CD4-positive, alpha-beta T cell (primary cell): Measurements from ENCODE around the gene MYLK4. TPM values are rescaled to one million over a fixed set of nuclear protein-coding genes. Genes with fewer than 3 reads are reported as not detected.

ENCODE experiments used
- ATAC-seq: fragments of 200-7000 bp; cut with Tn5 transposase; one replicate; pipeline ENCODE4 v1.10.0; 2022; ENCODE audit warnings: mild to moderate bottlenecking; ENCODE audit not compliant: poor library complexity
- CTCF ChIA-PET: fragments of 350-600 bp; sonication (Branson Sonifier 250); formaldehyde crosslinking; loops from one replicate; lab custom pipeline; 2021; ENCODE audit warnings: antibody characterized with exemption, inconsistent platforms; lab: Charles Lee
- POLR2A ChIA-PET: fragments of 350-600 bp; sonication (Branson Sonifier 250); formaldehyde crosslinking; loops from one replicate; lab custom pipeline; 2021; ENCODE audit warnings: antibody characterized with exemption, inconsistent platforms; lab: Charles Lee
- DNase-seq, 14 experiments: peaks; one replicate each; pipeline ENCODE4 v3.0.0-alpha.2; 2013 to 2020; ENCODE audit warnings: mixed read lengths in 2 of 14
- H3K27ac ChIP-seq, 2 donors: one replicate each; pipeline versions ENCODE4 v1.5.1 to v1.7.0; 2013; ENCODE audit warnings: low read length in 2 of 2, low read depth in 1 of 2, mild to moderate bottlenecking in 1 of 2
- H3K27me3 ChIP-seq, 2 experiments: 1 replicate in 1 of 2; 2 replicates in 1 of 2; pipeline versions ENCODE4 v1.6.1 to v1.7.0; 2013; ENCODE audit warnings: low read length in 2 of 2, control low read depth in 1 of 2, mild to moderate bottlenecking in 1 of 2, moderate library complexity in 1 of 2; ENCODE audit not compliant: insufficient read depth in 2 of 2, control insufficient read depth in 1 of 2
- H3K36me3 ChIP-seq: one replicate; pipeline ENCODE4 v1.6.1; 2013; ENCODE audit warnings: low read length, control low read depth; ENCODE audit not compliant: insufficient read depth
- H3K4me1 ChIP-seq: one replicate; pipeline ENCODE4 v1.6.1; 2013; ENCODE audit warnings: low read length, control low read depth; ENCODE audit not compliant: insufficient read depth
- H3K4me3 ChIP-seq: one replicate; pipeline ENCODE4 v1.5.1; 2013; ENCODE audit warnings: mild to moderate bottlenecking, low read length, moderate library complexity
- H3K9me3 ChIP-seq, 2 experiments: 1 replicate in 1 of 2; 2 replicates in 1 of 2; pipeline versions ENCODE4 v1.6.1 to v1.7.0; 2013; ENCODE audit warnings: low read length in 2 of 2, mild to moderate bottlenecking in 2 of 2, control low read depth in 1 of 2, moderate library complexity in 1 of 2; ENCODE audit not compliant: control insufficient read depth in 1 of 2, insufficient read depth in 1 of 2
- H3K27ac Mint-ChIP-seq: one replicate; pipeline ENCODE4 v1.8.0; 2020; ENCODE audit warnings: mixed read lengths
- H3K27me3 Mint-ChIP-seq: one replicate; pipeline ENCODE4 v1.8.0; 2021; ENCODE audit warnings: mixed read lengths
- H3K36me3 Mint-ChIP-seq: one replicate; pipeline ENCODE4 v1.8.0; 2021; ENCODE audit warnings: low read depth, mixed read lengths
- H3K4me1 Mint-ChIP-seq: one replicate; pipeline ENCODE4 v1.8.0; 2021; ENCODE audit warnings: low read depth, mixed read lengths
- H3K4me3 Mint-ChIP-seq: one replicate; pipeline ENCODE4 v1.8.0; 2020; ENCODE audit warnings: mild to moderate bottlenecking, mixed read lengths
- H3K9me3 Mint-ChIP-seq: one replicate; pipeline ENCODE4 v1.8.0; 2020; ENCODE audit warnings: mixed read lengths
- CTCF ChIP-seq: fragments of 200-600 bp; IDR thresholded peaks from one replicate; pipeline ENCODE4 v1.8.0; 2022; ENCODE audit warnings: antibody characterized with exemption, mild to moderate bottlenecking
- intact Hi-C, 2 experiments: fragments of 100-400 bp; cut with DNase I in 1 of 2; cut with micrococcal nuclease in 1 of 2; formaldehyde crosslinking; loops; one replicate each; pipeline versions ENCODE4 v1.15.1 to v1.9.0; 2023 to 2025; cut with DNase I, micrococcal nuclease
- total RNA-seq, 174 experiments: library from RNA in 2 of 174; stranded (reverse) in 2 of 174; gene quantifications; one replicate each; pipeline ENCODE4 v1.2.3 and lab custom pipeline; 2021 to 2026

MYLK4 gene
- total RNA-seq, 2 experiments from 2014 or later: 1.6 to 2.0 TPM

- Mint-ChIP-seq H3K9me3 (no peaks in the 10 kb centered on the region), H3K4me3 (no peak overlapping the region), H3K27ac (peak overlapping the region; percentile 19), H3K36me3 (peaks cover 87% of the 10 kb centered on the region), H3K27me3 (no peaks in the 10 kb centered on the region), H3K4me1 (peaks cover 39% of the 10 kb centered on the region)
- intact Hi-C loops: no loop called here
- CTCF ChIA-PET: interaction anchor here (1.4 kb wide), 1 partner anchor 17 kb away, joined by 3 read pairs; no protein-coding TSS in a partner anchor
- Histone ChIP-seq H3K27ac (no peak overlapping the region), H3K36me3 (peaks cover 51% of the 10 kb centered on the region), H3K27me3 (no peaks in the 10 kb centered on the region), H3K4me3 (no peak overlapping the region), H3K9me3 (no peaks in the 10 kb centered on the region), H3K4me1 (peaks cover 5% of the 10 kb centered on the region)
- POLR2A ChIA-PET: interaction anchor here (0.9 to 1.4 kb wide), 2 partner anchors 9 to 18 kb away, joined by 3 to 5 read pairs; no protein-coding TSS in a partner anchor
- ATAC-seq: no peak
- TF ChIP-seq CTCF: no peak
- no peak for DNase-seq
Observed at GRCh38 chr6:2784061-2784460, 33.3 kb upstream of the MYLK4 start.

- peaks cover 58% of the 10 kb centered on the region for H3K36me3 ChIP-seq
Observed at GRCh38 chr6:2783188-2783963, 32.7 kb upstream of the MYLK4 start.

GRCh38 chr6:2782825-2783187 is 32.1 kb upstream of the MYLK4 start:
- ChIA-PET POLR2A (interaction anchor here (1.4 kb wide), 1 partner anchor 16 kb away, joined by 5 read pairs; no protein-coding TSS in a partner anchor), CTCF (interaction anchor here (2.0 kb wide), 1 partner anchor 8 kb away, joined by 4 read pairs; no protein-coding TSS in a partner anchor)
- no peak overlapping the region for H3K4me3 ChIP-seq
- Mint-ChIP-seq H3K27ac (no peak overlapping the region), H3K9me3 (no peaks in the 10 kb centered on the region), H3K4me3 (no peak overlapping the region), H3K36me3 (peaks cover 96% of the 10 kb centered on the region), H3K27me3 (no peaks in the 10 kb centered on the region), H3K4me1 (peaks cover 40% of the 10 kb centered on the region)
- H3K9me3 ChIP-seq: no peaks in the 10 kb centered on the region
- H3K27ac ChIP-seq: no peak overlapping the region
- no peak for DNase-seq
- no peak for ATAC-seq
- peaks cover 5% of the 10 kb centered on the region for H3K4me1 ChIP-seq
- TF ChIP-seq CTCF: no peak
- no peaks in the 10 kb centered on the region for H3K27me3 ChIP-seq
- intact Hi-C loops: no loop called here
- H3K36me3 ChIP-seq: peaks cover 60% of the 10 kb centered on the region

More at GRCh38 chr6:2783188-2783963, 32.7 kb upstream of the MYLK4 start:
- Mint-ChIP-seq H3K4me3 (peak overlapping the region; percentile 36), H3K27ac (peak overlapping the region; percentile 19), H3K27me3 (no peaks in the 10 kb centered on the region), H3K4me1 (peaks cover 40% of the 10 kb centered on the region), H3K9me3 (no peaks in the 10 kb centered on the region), H3K36me3 (peaks cover 94% of the 10 kb centered on the region)
- intact Hi-C loops: no loop called here
- Histone ChIP-seq H3K9me3 (no peaks in the 10 kb centered on the region), H3K4me1 (peaks cover 5% of the 10 kb centered on the region), H3K27ac (no peak overlapping the region), H3K27me3 (no peaks in the 10 kb centered on the region), H3K4me3 (no peak overlapping the region)
- DNase-seq (peak in 1 of 14 experiments; percentile 13), ATAC-seq (peak; percentile 67)
- ChIA-PET POLR2A (interaction anchor here (0.7 to 1.4 kb wide), 3 partner anchors 10 to 207 kb away, joined by 3 to 5 read pairs (median 3); no protein-coding TSS in a partner anchor), CTCF (interaction anchor here (1.4 to 2.0 kb wide), 2 partner anchors 8 to 17 kb away, joined by 3 to 4 read pairs; no protein-coding TSS in a partner anchor)
- TF ChIP-seq CTCF: no peak
